ENCODE measurements around the gene ROCK2. TPM values are rescaled to one million over a fixed set of nuclear protein-coding genes. Genes with fewer than 3 reads are reported as not detected.

Gene ROCK2
- total and polyA plus RNA-seq, 9 of the 15 experiments (the other 6 are each of a cell fraction or from before 2014, with no cell fraction given) = 4.9 to 30.6 (median 14.3) TPM

DNA sequence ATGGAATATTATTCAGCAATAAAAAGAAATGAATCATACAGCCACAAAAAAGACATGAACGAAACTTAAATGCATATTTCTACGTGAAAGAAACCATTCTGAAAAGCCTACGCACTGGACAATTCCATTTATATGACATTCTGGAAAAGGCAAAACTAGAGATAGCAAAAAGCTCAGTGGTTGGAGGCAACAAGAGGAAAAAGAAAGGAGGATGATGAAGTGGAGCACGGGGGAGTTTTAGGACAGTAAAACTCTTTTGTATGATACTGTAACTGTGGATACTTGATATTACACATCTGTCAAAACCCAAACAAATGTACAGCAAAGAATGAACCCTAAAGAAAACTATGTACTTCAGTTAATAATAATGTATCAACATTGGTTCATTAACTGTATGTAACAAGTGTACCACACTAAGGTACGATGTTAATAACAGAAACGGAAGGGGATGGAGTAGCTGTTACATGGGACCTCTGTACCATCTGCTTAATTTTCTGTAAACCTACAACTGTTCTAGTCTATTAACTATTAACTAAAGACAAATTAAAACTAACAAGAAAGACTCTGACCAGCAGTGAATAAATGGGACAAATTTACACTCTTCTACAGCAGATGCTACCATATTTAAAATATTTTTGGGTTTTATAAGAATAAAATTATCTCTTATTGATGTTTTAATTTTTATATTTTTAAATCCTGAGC is 31.5 kb downstream of the ROCK2 start:
- ATAC-seq (no peak), DNase-seq (ENCODE audit: extremely low read depth in 1 of 4, low spot score in 3 of 4) (no peak), FAIRE-seq (no peak)
- Histone ChIP-seq H3K36me3 (ENCODE audit: control insufficient read depth, insufficient read depth, low read length) (no peaks in the 10 kb centered on the region), H3K9me1 (ENCODE audit: control insufficient read depth, insufficient read depth, low read length) (no peaks in the 10 kb centered on the region), H3K27me3 (ENCODE audit: control insufficient read depth in 2 of 2, insufficient read depth in 2 of 2, low read length in 2 of 2) (no peaks in the 10 kb centered on the region), H3K4me1 (replicated peaks in 1 of 2; ENCODE audit: control insufficient read depth in 2 of 2, insufficient read depth in 2 of 2, low read length in 2 of 2) (peaks cover 0 to 3% of the 10 kb centered on the region in 2 experiments; a peak in 1 of 5 replicates), H3K4me3 (no peak overlapping the region), H4K20me1 (replicated peaks; ENCODE audit: control insufficient read depth, insufficient read depth, low read length) (no peaks in the 10 kb centered on the region), H3K79me2 (ENCODE audit: control insufficient read depth, insufficient read depth, low read length) (peaks cover 80% of the 10 kb centered on the region), H2AFZ (ENCODE audit: low read depth, low read length) (no peak overlapping the region), H3K27ac (ENCODE audit: extremely low read depth, low read depth, low read length) (no peak overlapping the region), H3K9ac (ENCODE audit: insufficient read depth in 1 of 2, low read depth in 2 of 2, low read length in 2 of 2) (no peak overlapping the region), H3K9me3 (replicated peaks; ENCODE audit: control insufficient read depth, insufficient read depth, low read depth, low read length) (no peaks in the 10 kb centered on the region), H3K4me2 (ENCODE audit: insufficient read depth, low read length) (no peak overlapping the region)
- BruUV-seq (replicated peaks) = no TSS peak
- ChIA-PET POLR2A (no interaction called here), CTCF (ENCODE audit: low intra/inter-chr PET ratio) (no interaction called here)
- in situ Hi-C loops (cut with MboI) (no loop called here), intact Hi-C loops (cut with micrococcal nuclease) (no loop called here)
- TF ChIP-seq TAF15 (IDR thresholded peaks at IDR 0.05; ENCODE audit: low read depth, low read length) (no peak), ESRRB (CRISPR knock-in tag; IDR thresholded peaks at IDR 0.05; ENCODE audit: borderline replicate concordance) (no peak), ZNF12 (CRISPR knock-in tag; IDR thresholded peaks at IDR 0.05) (no peak), RBFOX2 (IDR thresholded peaks at IDR 0.05; ENCODE audit: low read depth, low read length) (no peak), YY1 (IDR thresholded peaks at IDR 0.05; ENCODE audit: borderline replicate concordance in 1 of 3, control insufficient read depth in 1 of 3, extremely low read depth in 1 of 3, insufficient read depth in 3 of 3, insufficient read length in 1 of 3, insufficient replicate concordance in 2 of 3, low read depth in 1 of 3, low read length in 2 of 3) (no peak), EZH2 (IDR thresholded peaks at IDR 0.05; ENCODE audit: borderline replicate concordance, low read depth, low read length) (no peak), RBBP5 (IDR thresholded peaks at IDR 0.05; ENCODE audit: borderline replicate concordance, insufficient read depth, low read length, poor library complexity, severe bottlenecking) (no peak), ZNF699 (CRISPR knock-in tag; IDR thresholded peaks at IDR 0.05; ENCODE audit: insufficient replicate concordance) (no peak), ZNF507 (tag; conservative IDR thresholded peaks at IDR 0.05) (no peak), HNRNPL (IDR thresholded peaks at IDR 0.05; ENCODE audit: low read depth, low read length) (no peak), CBX3 (IDR thresholded peaks at IDR 0.05; ENCODE audit: borderline replicate concordance in 1 of 2, low read length in 2 of 2) (no peak), RUNX1 (IDR thresholded peaks at IDR 0.05; ENCODE audit: low read depth) (no peak), CCNT2 (IDR thresholded peaks at IDR 0.05; ENCODE audit: borderline replicate concordance, extremely low read depth, insufficient read length, low read depth, low read length) (no peak)
- TF ChIP-seq, protein P1, sequence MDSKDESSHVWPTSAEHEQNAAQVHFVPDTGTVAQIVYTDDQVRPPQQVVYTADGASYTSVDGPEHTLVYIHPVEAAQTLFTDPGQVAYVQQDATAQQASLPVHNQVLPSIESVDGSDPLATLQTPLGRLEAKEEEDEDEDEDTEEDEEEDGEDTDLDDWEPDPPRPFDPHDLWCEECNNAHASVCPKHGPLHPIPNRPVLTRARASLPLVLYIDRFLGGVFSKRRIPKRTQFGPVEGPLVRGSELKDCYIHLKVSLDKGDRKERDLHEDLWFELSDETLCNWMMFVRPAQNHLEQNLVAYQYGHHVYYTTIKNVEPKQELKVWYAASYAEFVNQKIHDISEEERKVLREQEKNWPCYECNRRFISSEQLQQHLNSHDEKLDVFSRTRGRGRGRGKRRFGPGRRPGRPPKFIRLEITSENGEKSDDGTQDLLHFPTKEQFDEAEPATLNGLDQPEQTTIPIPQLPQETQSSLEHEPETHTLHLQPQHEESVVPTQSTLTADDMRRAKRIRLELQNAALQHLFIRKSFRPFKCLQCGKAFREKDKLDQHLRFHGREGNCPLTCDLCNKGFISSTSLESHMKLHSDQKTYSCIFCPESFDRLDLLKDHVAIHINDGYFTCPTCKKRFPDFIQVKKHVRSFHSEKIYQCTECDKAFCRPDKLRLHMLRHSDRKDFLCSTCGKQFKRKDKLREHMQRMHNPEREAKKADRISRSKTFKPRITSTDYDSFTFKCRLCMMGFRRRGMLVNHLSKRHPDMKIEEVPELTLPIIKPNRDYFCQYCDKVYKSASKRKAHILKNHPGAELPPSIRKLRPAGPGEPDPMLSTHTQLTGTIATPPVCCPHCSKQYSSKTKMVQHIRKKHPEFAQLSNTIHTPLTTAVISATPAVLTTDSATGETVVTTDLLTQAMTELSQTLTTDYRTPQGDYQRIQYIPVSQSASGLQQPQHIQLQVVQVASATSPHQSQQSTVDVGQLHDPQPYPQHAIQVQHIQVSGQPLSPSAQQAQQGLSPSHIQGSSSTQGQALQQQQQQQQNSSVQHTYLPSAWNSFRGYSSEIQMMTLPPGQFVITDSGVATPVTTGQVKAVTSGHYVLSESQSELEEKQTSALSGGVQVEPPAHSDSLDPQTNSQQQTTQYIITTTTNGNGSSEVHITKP (IDR thresholded peaks at IDR 0.05; ENCODE audit: partially characterized antibody) = no peak
- WGBS (ENCODE audit: insufficient coverage, low coverage, missing lambda C conversion rate) = 77% methylated on average over 6 of the region's 6 CpGs
